ENCODE results near the gene PSPH. TPM values are rescaled to one million over a fixed set of nuclear protein-coding genes. Genes with fewer than 3 reads are reported as not detected.

PSPH gene
- total RNA-seq, 1 experiment from 2014 or later = 50.7 TPM

- Histone ChIP-seq H3K4me1 (ENCODE audit: control insufficient read depth in 1 of 2, insufficient read depth in 2 of 2, low read length in 2 of 2) (no peaks in the 10 kb centered on the region), H3K79me2 (ENCODE audit: insufficient read depth, low read length) (peaks cover 40% of the 10 kb centered on the region), H3K36me3 (ENCODE audit: control insufficient read depth in 1 of 2, insufficient read depth in 2 of 2, low read length in 2 of 2) (peaks cover 17% of the 10 kb centered on the region in 2 experiments; a peak in 3 of 4 replicates), H3K27ac (ENCODE audit: low read depth, low read length) (no peak overlapping the region), H3K9ac (ENCODE audit: low read length) (no peak overlapping the region), H3K9me3 (ENCODE audit: control insufficient read depth in 1 of 2, insufficient read depth in 1 of 2, low read depth in 1 of 2, low read length in 2 of 2) (no peaks in the 10 kb centered on the region), H2AFZ (ENCODE audit: low read depth, low read length, poor library complexity, severe bottlenecking) (no peak overlapping the region), H3K9me2 (ENCODE audit: insufficient read depth) (no peaks in the 10 kb centered on the region), H4K20me1 (ENCODE audit: insufficient read depth) (no peaks in the 10 kb centered on the region), H3K4me3 (replicated peaks in 1 of 2; ENCODE audit: low read depth in 1 of 2, low read length in 2 of 2) (no peak overlapping the region), H3K27me3 (ENCODE audit: insufficient read depth, low read length) (no peaks in the 10 kb centered on the region), H3K4me2 (ENCODE audit: low read length) (no peak overlapping the region)
- no peak for TF ChIP-seq FOSL1 (IDR thresholded peaks at IDR 0.05; ENCODE audit: low read depth)
- TF ChIP-seq, protein P1, sequence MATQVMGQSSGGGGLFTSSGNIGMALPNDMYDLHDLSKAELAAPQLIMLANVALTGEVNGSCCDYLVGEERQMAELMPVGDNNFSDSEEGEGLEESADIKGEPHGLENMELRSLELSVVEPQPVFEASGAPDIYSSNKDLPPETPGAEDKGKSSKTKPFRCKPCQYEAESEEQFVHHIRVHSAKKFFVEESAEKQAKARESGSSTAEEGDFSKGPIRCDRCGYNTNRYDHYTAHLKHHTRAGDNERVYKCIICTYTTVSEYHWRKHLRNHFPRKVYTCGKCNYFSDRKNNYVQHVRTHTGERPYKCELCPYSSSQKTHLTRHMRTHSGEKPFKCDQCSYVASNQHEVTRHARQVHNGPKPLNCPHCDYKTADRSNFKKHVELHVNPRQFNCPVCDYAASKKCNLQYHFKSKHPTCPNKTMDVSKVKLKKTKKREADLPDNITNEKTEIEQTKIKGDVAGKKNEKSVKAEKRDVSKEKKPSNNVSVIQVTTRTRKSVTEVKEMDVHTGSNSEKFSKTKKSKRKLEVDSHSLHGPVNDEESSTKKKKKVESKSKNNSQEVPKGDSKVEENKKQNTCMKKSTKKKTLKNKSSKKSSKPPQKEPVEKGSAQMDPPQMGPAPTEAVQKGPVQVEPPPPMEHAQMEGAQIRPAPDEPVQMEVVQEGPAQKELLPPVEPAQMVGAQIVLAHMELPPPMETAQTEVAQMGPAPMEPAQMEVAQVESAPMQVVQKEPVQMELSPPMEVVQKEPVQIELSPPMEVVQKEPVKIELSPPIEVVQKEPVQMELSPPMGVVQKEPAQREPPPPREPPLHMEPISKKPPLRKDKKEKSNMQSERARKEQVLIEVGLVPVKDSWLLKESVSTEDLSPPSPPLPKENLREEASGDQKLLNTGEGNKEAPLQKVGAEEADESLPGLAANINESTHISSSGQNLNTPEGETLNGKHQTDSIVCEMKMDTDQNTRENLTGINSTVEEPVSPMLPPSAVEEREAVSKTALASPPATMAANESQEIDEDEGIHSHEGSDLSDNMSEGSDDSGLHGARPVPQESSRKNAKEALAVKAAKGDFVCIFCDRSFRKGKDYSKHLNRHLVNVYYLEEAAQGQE (IDR thresholded peaks at IDR 0.05; ENCODE audit: low read depth) = no peak
- TF ChIP-seq, protein P2, sequence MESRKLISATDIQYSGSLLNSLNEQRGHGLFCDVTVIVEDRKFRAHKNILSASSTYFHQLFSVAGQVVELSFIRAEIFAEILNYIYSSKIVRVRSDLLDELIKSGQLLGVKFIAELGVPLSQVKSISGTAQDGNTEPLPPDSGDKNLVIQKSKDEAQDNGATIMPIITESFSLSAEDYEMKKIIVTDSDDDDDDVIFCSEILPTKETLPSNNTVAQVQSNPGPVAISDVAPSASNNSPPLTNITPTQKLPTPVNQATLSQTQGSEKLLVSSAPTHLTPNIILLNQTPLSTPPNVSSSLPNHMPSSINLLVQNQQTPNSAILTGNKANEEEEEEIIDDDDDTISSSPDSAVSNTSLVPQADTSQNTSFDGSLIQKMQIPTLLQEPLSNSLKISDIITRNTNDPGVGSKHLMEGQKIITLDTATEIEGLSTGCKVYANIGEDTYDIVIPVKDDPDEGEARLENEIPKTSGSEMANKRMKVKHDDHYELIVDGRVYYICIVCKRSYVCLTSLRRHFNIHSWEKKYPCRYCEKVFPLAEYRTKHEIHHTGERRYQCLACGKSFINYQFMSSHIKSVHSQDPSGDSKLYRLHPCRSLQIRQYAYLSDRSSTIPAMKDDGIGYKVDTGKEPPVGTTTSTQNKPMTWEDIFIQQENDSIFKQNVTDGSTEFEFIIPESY (IDR thresholded peaks at IDR 0.05; ENCODE audit: extremely low read depth, insufficient replicate concordance, low read length) = no peak
- no peak; the same call in 1 of the 2 replicates for ATAC-seq
- DNase-seq (ENCODE audit: low read depth, low spot score) = no peak
- ChIA-PET POLR2A (no interaction called here), CTCF (no interaction called here), RAD21 (ENCODE audit: low non-redundant PET in 1 of 2, low total read pairs in 2 of 2, uncharacterized antibody in 2 of 2, unreplicated experiment in 2 of 2) (no interaction called here)
- intact Hi-C loops (cut with micrococcal nuclease) = no loop called here
- BruUV-seq (replicated peaks) = no TSS peak
Observed at GRCh38 chr7:55975988-55976633, 75.1 kb downstream of the PSPH start.
